Measurements from ENCODE around the gene ARMC7.
"Not testable (repeated sequence)": the region's sequence is repeated elsewhere in the genome, so short reads cannot be mapped to it uniquely, and the experiment has no call there.

Gene ARMC7

DNA sequence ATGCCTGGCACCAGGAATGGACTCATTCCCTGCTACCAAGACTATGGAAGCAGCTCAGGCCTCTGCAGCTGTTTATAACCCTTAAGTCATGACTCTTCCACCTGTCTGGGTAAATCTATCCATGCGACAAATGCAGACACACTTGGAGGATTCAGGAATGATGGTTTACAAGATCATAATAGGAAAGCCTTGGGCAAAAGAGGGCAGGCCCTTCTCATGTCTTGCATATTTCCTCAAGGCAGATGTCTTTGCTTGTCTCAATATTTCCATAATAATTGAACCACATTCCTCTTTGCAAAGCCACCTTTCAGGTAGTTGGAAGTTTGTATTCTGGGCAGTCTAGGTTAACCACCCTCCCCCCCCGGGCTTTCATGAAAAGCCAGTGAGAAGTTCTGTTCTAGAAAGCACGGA, 45.4 kb downstream of the ARMC7 start:
- DNase-seq: no peak

DNA sequence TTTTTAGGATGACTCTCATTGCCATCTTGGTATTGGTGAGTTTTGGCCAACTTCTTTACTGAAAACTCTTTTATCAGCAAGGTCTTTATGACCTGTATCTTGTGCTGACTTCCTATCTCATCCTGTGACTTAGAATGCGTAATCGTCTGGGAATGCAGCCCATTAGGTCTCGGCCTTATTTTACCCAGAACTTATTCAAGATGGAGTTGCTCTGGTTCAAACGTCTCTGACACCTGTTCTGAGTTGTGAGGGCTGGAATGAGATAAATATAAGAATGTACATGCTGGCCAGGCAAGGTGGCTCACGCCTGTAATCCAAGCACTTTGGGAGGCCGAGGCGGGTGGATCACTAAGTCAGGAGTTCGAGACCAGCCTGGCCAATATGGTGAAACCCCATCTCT, 48.7 kb downstream of the ARMC7 start:
- not testable (repeated sequence) for DNase-seq

DNA sequence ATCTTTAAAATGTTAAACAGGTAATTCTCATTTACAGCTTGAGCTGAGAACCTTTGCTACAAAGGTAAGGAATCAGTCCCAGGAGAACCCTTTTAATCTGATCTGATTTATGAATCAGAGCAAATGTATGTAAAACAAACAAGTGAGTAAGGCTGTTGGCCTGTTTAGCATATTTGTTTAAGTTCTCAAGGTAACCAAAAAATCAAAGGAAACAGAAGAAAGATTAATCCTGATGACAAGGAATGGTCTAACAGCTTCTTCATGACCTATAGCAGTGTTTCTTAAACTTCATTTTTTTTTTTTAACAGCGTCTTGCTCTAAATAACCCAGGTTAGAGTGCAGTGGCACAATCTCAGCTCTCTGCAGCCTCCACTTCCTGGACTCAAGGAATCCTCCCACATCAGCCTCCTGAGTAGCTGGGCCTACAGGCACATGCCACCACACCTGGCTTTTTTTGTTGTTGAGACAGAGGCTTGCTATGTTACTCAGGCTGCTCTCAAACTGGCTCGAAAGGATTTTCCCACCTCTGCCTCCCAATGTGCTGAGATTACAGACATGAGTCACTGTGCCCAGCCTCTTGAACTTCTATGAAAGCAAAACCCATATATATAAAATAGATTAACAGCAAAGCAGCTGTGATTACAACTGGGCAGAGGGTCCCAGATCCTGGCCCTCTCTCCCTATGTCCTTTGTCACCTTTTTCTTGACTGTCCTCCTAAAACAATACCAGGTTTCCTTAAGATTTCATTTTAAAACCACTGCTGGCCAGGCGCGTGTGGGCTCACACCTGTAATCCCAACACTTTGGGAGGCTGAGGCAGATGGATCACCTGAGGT, 49.6 kb downstream of the ARMC7 start:
- DNase-seq: no peak

DNA sequence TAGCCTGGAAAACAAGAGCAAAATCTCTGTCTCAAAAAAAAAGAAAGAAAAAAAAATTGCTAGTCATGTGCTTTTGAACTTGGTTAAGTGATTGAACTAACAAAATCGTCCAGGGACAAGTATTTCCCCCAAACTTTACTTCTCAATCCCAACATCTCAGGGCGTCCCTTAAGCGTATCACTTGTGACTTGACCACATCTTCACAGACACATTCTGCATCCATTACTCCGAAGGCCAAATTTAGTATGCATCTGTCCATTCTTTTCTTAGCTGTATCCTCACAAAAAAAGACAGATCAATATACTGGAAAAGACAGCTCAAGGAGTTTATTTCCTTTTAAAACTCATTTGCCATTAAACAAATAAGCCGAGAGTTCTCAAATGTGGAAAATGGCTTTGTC, 50.4 kb downstream of the ARMC7 start:
- DNase-seq: no peak

DNA sequence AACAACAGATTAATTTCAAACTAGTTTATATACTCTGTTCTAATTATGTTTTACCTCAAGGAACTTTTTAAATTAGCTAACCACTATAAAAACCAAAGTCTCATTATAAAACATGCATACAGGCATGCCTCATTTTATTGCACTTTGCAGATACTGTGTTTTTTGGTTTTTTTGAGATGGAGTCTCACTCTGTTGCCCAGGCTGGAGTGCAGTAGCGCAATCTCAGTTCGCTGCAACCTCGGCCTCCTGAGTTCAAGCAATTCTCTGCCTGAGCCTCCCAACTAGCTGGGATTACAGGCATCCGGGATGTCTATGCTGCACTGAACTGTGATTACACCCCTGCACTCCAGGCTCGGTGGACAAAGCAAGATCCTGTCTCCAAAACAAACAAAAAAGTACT, 53.3 kb downstream of the ARMC7 start:
- no peak for DNase-seq

DNA sequence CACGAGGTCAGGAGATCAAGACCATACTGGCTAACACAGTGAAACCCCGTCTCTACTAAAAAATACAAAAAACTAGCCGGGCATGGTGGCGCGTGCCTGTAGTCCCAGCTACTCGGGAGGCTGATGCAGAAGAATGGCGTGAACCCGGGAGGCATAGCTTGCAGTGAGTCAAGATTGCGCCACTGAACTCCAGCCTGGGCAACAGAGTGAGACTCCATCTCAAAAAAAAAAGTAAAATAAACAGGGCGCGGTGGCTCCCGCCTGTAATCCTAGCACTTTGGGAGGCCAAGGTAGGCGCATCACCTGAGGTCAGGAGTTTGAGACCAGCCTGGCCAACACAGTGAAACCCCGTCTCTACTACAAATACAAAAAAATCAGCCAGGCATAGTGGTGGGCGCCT, 54.8 kb downstream of the ARMC7 start:
- not testable (repeated sequence) for DNase-seq

DNA sequence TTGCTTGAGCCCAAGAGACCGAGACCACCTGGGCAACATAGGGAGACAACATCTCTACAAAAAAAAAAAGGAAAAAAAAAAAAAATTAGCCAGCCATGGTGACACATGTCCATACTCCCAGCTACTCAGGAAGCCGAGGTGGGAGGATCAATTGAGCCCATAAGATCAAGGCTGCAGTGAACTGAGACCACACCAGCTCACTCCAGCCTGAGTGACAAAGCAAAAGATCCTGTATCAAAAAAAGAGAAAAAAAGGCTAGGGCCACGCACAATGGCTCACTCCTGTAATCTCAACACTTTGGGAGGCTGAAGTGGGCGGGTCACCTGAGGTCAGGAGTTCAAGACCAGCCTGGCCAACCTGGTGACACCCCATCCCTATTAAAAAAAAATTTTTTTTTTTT, 59.2 kb downstream of the ARMC7 start:
- DNase-seq: no peak

DNA sequence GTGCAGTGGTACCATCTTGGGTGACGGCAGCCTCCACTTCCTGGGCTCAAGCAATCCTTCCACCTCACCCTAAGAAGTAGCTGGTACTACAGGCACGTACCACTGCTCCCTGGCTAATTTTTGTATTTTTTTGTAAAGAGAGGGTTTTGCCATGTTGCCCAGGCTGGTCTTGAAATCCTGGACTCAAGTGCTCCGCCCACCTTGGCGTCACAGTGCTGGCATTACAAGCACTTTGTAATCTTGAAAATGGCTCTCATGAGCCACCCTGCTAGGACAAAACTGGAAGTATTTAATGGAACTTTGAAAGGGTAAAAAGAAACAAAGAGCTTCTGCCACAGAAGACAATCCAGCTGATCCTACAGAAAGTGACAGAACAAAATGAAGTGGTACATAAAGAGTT, 63.8 kb downstream of the ARMC7 start:
- no peak for DNase-seq

DNA sequence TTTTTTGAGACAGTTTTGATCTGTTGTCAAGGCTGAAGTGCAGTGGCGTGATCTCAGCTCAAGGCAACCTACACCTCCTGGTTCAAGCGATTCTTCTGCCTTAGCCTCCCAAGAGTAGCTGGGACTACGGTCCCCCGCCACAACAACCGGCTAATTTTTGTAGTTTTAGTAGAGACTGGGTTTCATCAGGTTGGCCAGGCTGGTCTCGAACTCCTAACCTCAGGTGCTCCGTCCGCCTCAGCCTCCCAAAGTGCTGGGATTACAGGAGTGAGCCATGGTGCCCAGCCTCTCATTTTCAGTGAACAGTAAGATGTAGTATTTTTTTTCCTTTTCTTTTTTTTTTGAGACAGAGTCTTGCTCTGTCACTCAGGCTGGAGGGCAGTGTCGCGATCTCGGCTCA, 65.2 kb downstream of the ARMC7 start:
- no peak for DNase-seq

DNA sequence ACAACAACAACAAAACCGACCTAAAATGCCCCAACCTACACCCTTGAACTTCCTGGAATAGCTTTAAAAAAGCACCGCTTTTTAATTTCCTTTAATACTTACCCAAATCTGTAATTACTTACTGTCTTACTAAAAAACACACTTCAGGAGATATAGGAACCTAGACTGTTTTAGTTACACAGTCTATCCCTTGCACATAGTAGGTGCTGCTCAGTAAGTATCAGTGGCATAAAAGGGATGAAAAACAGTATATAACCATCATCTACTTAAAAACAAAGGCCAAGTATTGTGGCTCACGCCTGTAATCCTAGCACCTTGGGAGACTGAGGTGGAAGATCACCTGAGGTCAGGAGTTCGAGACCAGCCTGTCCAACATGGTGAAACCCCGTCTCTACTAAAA, 66.9 kb downstream of the ARMC7 start:
- DNase-seq: no peak

DNA sequence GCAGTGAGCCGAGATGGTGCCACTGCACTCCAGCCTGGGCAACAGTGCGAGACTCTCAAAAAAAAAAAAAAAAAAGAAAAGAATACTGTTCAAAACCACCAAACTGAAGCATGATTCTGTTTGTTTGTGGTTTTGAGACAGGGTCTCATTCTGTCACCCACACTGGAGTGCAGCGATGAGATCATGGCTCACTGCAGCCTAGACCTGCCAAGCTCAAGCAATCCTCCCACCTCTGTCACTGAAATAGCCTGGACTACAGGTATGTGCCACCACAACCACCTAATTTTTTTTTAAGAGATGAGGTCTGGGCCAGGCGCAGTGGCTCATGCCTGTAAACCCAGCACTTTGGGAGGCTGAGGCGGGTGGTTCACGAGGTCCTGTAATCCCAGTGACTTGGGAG, 68.7 kb downstream of the ARMC7 start:
- DNase-seq: no peak
